ENCODE data around the gene FMNL1.

FMNL1 gene

DNA sequence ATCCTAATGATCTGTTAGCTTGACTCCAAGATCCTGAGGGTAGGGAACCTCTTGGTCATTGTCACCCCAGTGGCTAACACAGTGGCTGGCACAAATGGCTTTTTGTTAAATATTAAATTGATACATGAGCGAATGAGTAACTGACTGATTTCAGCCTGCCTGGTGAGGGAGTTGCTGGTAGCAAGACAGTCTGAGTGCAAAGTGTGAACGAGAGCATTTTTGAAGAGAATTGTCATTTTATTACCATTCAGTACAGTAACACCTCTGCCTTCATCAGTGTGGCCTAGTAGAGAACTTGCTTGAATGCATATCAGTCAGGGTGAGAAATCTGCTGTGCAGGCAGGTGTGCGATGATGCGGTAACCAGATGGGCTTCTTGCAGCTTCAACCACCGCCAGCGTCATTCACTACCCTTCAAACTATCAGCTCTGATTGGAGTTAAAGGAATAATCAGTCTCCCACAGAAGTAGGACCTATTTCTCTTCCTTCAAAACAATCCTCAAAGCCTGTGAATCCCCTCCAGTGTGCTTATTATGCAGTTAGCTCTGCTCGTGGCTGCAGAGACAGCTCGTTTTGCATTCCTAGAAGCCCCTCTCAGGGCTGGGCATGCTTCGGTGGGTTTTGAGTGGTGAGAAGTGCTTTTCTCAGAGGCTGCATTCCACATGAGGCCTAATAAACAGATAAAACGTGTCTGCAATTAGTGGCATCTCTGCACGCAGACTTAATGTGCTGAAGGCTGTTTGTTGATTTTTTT, 31.0 kb upstream of the FMNL1 start:
- no peaks in the 10 kb centered on the region for H3K4me1 ChIP-seq (ENCODE audit: low read depth, poor library complexity, severe bottlenecking)
- H2AFZ ChIP-seq (ENCODE audit: low read depth) = no peak overlapping the region
- TF ChIP-seq, protein P1, sequence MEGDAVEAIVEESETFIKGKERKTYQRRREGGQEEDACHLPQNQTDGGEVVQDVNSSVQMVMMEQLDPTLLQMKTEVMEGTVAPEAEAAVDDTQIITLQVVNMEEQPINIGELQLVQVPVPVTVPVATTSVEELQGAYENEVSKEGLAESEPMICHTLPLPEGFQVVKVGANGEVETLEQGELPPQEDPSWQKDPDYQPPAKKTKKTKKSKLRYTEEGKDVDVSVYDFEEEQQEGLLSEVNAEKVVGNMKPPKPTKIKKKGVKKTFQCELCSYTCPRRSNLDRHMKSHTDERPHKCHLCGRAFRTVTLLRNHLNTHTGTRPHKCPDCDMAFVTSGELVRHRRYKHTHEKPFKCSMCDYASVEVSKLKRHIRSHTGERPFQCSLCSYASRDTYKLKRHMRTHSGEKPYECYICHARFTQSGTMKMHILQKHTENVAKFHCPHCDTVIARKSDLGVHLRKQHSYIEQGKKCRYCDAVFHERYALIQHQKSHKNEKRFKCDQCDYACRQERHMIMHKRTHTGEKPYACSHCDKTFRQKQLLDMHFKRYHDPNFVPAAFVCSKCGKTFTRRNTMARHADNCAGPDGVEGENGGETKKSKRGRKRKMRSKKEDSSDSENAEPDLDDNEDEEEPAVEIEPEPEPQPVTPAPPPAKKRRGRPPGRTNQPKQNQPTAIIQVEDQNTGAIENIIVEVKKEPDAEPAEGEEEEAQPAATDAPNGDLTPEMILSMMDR (conservative IDR thresholded peaks at IDR 0.05; ENCODE audit: low read depth, low read length) = no peak

DNA sequence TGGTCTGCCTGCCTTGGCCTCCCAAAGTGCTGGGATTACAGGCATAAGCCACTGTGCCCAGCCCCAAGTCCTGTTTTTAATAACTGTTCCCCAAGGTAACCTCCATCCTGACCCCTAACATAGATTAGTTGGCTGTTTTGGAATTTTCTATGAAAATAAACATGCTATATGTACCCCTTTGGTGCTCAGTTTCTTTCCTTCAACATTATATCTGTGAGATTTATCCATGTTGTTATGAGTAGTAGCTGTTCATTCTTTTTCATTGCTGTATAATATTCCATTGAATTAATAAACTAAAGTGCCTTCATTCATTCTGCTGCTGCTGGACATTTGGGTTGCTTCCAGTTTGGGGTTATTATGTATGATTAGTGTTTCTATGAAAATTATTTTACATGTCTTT, 26.3 kb upstream of the FMNL1 start:
- TF ChIP-seq, protein P1 (conservative IDR thresholded peaks at IDR 0.05; ENCODE audit: low read depth, low read length) = no peak
- H3K4me3 ChIP-seq (IDR thresholded peaks at IDR 0.05; ENCODE audit: insufficient read depth, low read depth, low read length) = no peak overlapping the region
- H4K20me1 ChIP-seq (ENCODE audit: insufficient read depth) = no peaks in the 10 kb centered on the region
- H3K4me2 ChIP-seq = no peak overlapping the region
- no peak overlapping the region for H3K9ac ChIP-seq
- no peaks in the 10 kb centered on the region for H3K27me3 ChIP-seq (ENCODE audit: insufficient read depth, low read depth)
- no peak overlapping the region for H3K27ac ChIP-seq
- H2AFZ ChIP-seq (ENCODE audit: low read depth) = no peak overlapping the region
- no peaks in the 10 kb centered on the region for H3K79me2 ChIP-seq (ENCODE audit: insufficient read depth, low read depth)
- no peaks in the 10 kb centered on the region for H3K36me3 ChIP-seq (ENCODE audit: insufficient read depth)
- H3K4me1 ChIP-seq (ENCODE audit: low read depth, poor library complexity, severe bottlenecking) = peaks cover 16% of the 10 kb centered on the region

More for the DNA sequence above, 31.0 kb upstream of the FMNL1 start:
- H3K36me3 ChIP-seq (ENCODE audit: insufficient read depth) = no peaks in the 10 kb centered on the region
- no peak overlapping the region for H3K4me2 ChIP-seq
- H3K4me3 ChIP-seq (IDR thresholded peaks at IDR 0.05; ENCODE audit: insufficient read depth, low read depth, low read length) = no peak overlapping the region
- H3K27me3 ChIP-seq (ENCODE audit: insufficient read depth, low read depth) = no peaks in the 10 kb centered on the region
- no peak overlapping the region for H3K9ac ChIP-seq
- no peak overlapping the region for H3K27ac ChIP-seq
- H3K79me2 ChIP-seq (ENCODE audit: insufficient read depth, low read depth) = no peaks in the 10 kb centered on the region
- no peaks in the 10 kb centered on the region for H4K20me1 ChIP-seq (ENCODE audit: insufficient read depth)

DNA sequence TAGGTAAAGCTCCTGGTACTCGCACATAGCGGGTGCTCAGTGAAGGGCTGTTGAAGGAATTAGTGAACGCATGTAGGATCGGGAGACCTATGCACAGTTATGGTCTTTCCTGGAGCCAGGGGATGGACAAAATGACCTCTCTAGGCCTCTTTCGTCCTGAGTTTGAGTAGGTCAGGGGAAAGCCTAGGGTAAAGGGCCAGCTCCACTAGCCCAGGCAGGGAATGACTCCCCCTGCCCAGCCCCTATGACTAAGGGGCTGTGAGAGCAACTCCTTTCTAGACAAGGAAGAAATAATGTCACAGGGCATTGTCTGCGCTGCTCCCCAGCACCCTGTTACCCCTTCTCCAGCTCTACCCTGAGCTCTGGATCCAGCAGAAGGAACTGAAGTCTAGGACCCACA, 24.6 kb upstream of the FMNL1 start:
- H4K20me1 ChIP-seq (ENCODE audit: insufficient read depth) = no peaks in the 10 kb centered on the region
- no peaks in the 10 kb centered on the region for H3K36me3 ChIP-seq (ENCODE audit: insufficient read depth)
- peaks cover 16% of the 10 kb centered on the region for H3K4me1 ChIP-seq (ENCODE audit: low read depth, poor library complexity, severe bottlenecking)
- no peaks in the 10 kb centered on the region for H3K27me3 ChIP-seq (ENCODE audit: insufficient read depth, low read depth)
- no peak overlapping the region for H3K4me2 ChIP-seq
- H3K4me3 ChIP-seq (IDR thresholded peaks at IDR 0.05; ENCODE audit: insufficient read depth, low read depth, low read length) = no peak overlapping the region
- H2AFZ ChIP-seq (ENCODE audit: low read depth) = peak overlapping the region; percentile 55
- no peak overlapping the region for H3K27ac ChIP-seq
- TF ChIP-seq, protein P1 (conservative IDR thresholded peaks at IDR 0.05; ENCODE audit: low read depth, low read length) = no peak
- H3K9ac ChIP-seq = no peak overlapping the region
- no peaks in the 10 kb centered on the region for H3K79me2 ChIP-seq (ENCODE audit: insufficient read depth, low read depth)

DNA sequence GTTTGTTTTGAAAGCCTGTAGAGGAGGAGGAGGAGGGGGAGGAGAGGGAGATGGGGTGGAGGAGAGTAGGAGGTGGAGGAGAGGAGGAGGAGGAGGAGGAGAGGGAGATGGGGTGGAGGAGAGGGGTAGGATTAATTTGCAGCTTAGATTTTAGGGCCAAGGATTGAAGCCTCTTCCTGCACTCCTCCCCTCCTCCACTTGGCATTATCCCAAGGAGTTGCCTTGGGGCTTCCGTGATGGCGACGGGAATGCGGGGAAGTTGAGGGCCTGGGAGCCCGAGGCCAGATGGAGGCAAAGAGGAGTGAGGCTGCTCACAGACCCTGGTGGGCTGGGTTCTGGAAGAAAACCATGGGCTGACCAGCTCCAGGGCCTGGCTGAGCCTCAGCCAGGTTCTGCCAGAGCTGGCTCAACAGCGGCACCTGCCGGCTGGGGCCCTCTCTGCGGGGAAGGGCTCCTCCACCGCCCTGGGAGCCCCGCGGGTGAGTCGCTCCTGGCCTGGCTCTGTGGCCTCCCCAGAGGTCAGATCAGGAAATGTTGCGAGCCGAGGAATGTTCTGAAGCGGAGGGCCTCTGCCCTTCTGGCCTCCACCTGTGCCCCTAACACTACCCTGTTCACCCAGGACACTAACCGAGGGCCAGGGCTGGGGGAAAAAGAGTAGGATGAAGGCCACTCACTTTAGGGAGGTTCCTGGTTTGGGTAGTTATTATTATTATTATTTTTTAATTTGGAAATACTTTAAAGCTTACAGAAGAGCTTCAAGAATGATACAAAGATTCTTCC, 23.9 kb upstream of the FMNL1 start:
- H3K27me3 ChIP-seq (ENCODE audit: insufficient read depth, low read depth) = no peaks in the 10 kb centered on the region
- H3K4me3 ChIP-seq (IDR thresholded peaks at IDR 0.05; ENCODE audit: insufficient read depth, low read depth, low read length) = no peak overlapping the region
- TF ChIP-seq, protein P1 (conservative IDR thresholded peaks at IDR 0.05; ENCODE audit: low read depth, low read length) = peak; percentile 98
- H3K9ac ChIP-seq = no peak overlapping the region
- no peaks in the 10 kb centered on the region for H3K36me3 ChIP-seq (ENCODE audit: insufficient read depth)
- H4K20me1 ChIP-seq (ENCODE audit: insufficient read depth) = no peaks in the 10 kb centered on the region
- peaks cover 16% of the 10 kb centered on the region for H3K4me1 ChIP-seq (ENCODE audit: low read depth, poor library complexity, severe bottlenecking)
- H3K4me2 ChIP-seq = peak overlapping the region; percentile 7; the same call in 1 of the 2 replicates
- H3K27ac ChIP-seq = no peak overlapping the region
- H3K79me2 ChIP-seq (ENCODE audit: insufficient read depth, low read depth) = no peaks in the 10 kb centered on the region
- peak overlapping the region; percentile 55 for H2AFZ ChIP-seq (ENCODE audit: low read depth)

All from KMS-11 (cell line).